ENCODE data around the gene BRF1. TPM values are rescaled to one million over a fixed set of nuclear protein-coding genes. Genes with fewer than 3 reads are reported as not detected.

BRF1 gene
- total RNA-seq, 2 donors from 2014 or later: 38.2 to 41.7 TPM

- no peaks in the 10 kb centered on the region for H3K36me3 Mint-ChIP-seq
- DNase-seq (ENCODE audit: low spot score in 2 of 2) (no peak), ATAC-seq (no peak)
- no peak overlapping the region for H3K27ac Mint-ChIP-seq
- H3K9me3 Mint-ChIP-seq: no peaks in the 10 kb centered on the region
Measured at GRCh38 chr14:105162669-105162979, 138.2 kb downstream of the BRF1 start.

- Mint-ChIP-seq H3K36me3 (no peaks in the 10 kb centered on the region), H3K9me3 (no peaks in the 10 kb centered on the region), H3K27ac (no peak overlapping the region)
- DNase-seq (ENCODE audit: low spot score in 2 of 2) (peak in 1 of 2 donors; percentile 69), ATAC-seq (peak in 1 of 2 donors; percentile 28)
Measured at GRCh38 chr14:105161964-105162668, 138.7 kb downstream of the BRF1 start.

- no peak for ATAC-seq
- DNase-seq (ENCODE audit: low spot score in 2 of 2): no peak
- Mint-ChIP-seq H3K27ac (no peak overlapping the region), H3K36me3 (no peaks in the 10 kb centered on the region), H3K9me3 (no peaks in the 10 kb centered on the region)
Measured at GRCh38 chr14:105161309-105161708, 139.5 kb downstream of the BRF1 start.

- no peaks in the 10 kb centered on the region for H3K36me3 Mint-ChIP-seq
- no peak overlapping the region for H3K27ac Mint-ChIP-seq
- DNase-seq (ENCODE audit: low spot score in 2 of 2) (no peak), ATAC-seq (no peak)
- no peaks in the 10 kb centered on the region for H3K9me3 Mint-ChIP-seq
Measured at GRCh38 chr14:105160776-105161175, 140.0 kb downstream of the BRF1 start.

GRCh38 chr14:105159344-105159743 lies 141.5 kb downstream of the BRF1 start:
- DNase-seq (ENCODE audit: low spot score in 2 of 2): no peak
- H3K9me3 Mint-ChIP-seq: no peaks in the 10 kb centered on the region
- no peak overlapping the region for H3K27ac Mint-ChIP-seq
- no peaks in the 10 kb centered on the region for H3K36me3 Mint-ChIP-seq
- ATAC-seq: no peak

Other genes with a start within 250 kb of the BRF1 start
- gene GPR132, start 235.6 kb downstream of the BRF1 start, total RNA-seq: 10 to 100 TPM; 24.9 to 32.6 TPM
- 10 to 100 TPM in 1 of 2 donors, 1 to 10 TPM in 1; 4.3 to 10.5 TPM for gene JAG2, start 132.2 kb downstream of the BRF1 start, total RNA-seq
- gene NUDT14, start 119.7 kb downstream of the BRF1 start, total RNA-seq: 10 to 100 TPM; 20.0 to 22.6 TPM
- 10 to 100 TPM; 15.9 to 22.8 TPM for gene BTBD6, start 52.5 kb downstream of the BRF1 start, total RNA-seq
- gene PACS2, start 13.7 kb upstream of the BRF1 start, total RNA-seq: 10 to 100 TPM; 35.2 to 36.9 TPM
- 1 to 10 TPM; 2.0 to 4.6 TPM for gene TEX22, start 97.5 kb upstream of the BRF1 start, total RNA-seq
- gene MTA1, start 118.8 kb upstream of the BRF1 start, total RNA-seq: 100 to 1,000 TPM; 121 to 137 TPM
- gene CRIP2, start 173.8 kb upstream of the BRF1 start, total RNA-seq: under 1 TPM; 0.27 to 0.34 TPM
- 100 to 1,000 TPM; 200 to 214 TPM for gene CRIP1, start 185.9 kb upstream of the BRF1 start, total RNA-seq
- gene TEDC1, start 190.2 kb upstream of the BRF1 start, total RNA-seq: 10 to 100 TPM; 32.6 to 34.1 TPM
- 10 to 100 TPM in 1 of 2 donors, 1 to 10 TPM in 1; 2.2 to 10.2 TPM for gene TMEM121, start 225.6 kb upstream of the BRF1 start, total RNA-seq